Measurements from ENCODE around the gene KCNIP4.

GRCh38 chr4:21947791-21948346 is 703 bp downstream of the KCNIP4 start:
- TF ChIP-seq POLR2A (IDR thresholded peaks at IDR 0.05) (no peak), CTCF (IDR thresholded peaks at IDR 0.05) (no peak)
